Loucy (cell line): Measurements from ENCODE around the gene KLC4.

Experiments used
- H2AFZ ChIP-seq: fragments of 200-600 bp; sonication (generic); 2 replicates; pipeline ENCODE4 v1.6.0; 2016; ENCODE audit warnings: antibody characterized with exemption, mild to moderate bottlenecking, low read length, moderate library complexity
- H3F3A ChIP-seq: fragments of 200-600 bp; 2 replicates; pipeline ENCODE4 v1.6.0; 2016; ENCODE audit warnings: antibody characterized with exemption, low read depth, mild to moderate bottlenecking
- H3K27me3 ChIP-seq: fragments of 200-600 bp; sonication (generic); 2 replicates; pipeline ENCODE4 v1.6.1; 2014; ENCODE audit warnings: low read length, mild to moderate bottlenecking; ENCODE audit not compliant: insufficient read depth, poor library complexity, severe bottlenecking
- H3K36me3 ChIP-seq: fragments of 200-600 bp; sonication (generic); 2 replicates; pipeline ENCODE4 v1.6.1; 2016; ENCODE audit warnings: low read length; ENCODE audit not compliant: insufficient read depth
- H3K4me1 ChIP-seq: fragments of 200-600 bp; sonication (generic); 2 replicates; pipeline ENCODE4 v1.5.1; 2014; ENCODE audit warnings: low read length, mild to moderate bottlenecking; ENCODE audit not compliant: insufficient read depth, poor library complexity, severe bottlenecking
- H3K4me2 ChIP-seq: fragments of 200-600 bp; sonication (generic); 2 replicates; pipeline ENCODE4 v1.6.0; 2014; ENCODE audit warnings: antibody characterized with exemption, low read length, low read depth, mild to moderate bottlenecking; ENCODE audit not compliant: poor library complexity, severe bottlenecking
- H3K4me3 ChIP-seq: fragments of 200-600 bp; sonication (generic); 2 replicates; pipeline ENCODE4 v1.5.1; 2014; ENCODE audit warnings: low read length, mild to moderate bottlenecking, mixed read lengths; ENCODE audit not compliant: poor library complexity, severe bottlenecking
- H3K79me2 ChIP-seq: fragments of 200-600 bp; sonication (generic); 2 replicates; pipeline ENCODE4 v1.6.1; 2014; ENCODE audit warnings: low read length; ENCODE audit not compliant: insufficient read depth
- H3K9ac ChIP-seq: fragments of 200-600 bp; sonication (generic); 2 replicates; pipeline ENCODE4 v1.6.0; 2014; ENCODE audit warnings: mild to moderate bottlenecking, low read depth, low read length, moderate library complexity; ENCODE audit not compliant: poor library complexity, severe bottlenecking
- H3K9me2 ChIP-seq: fragments of 200-600 bp; sonication (generic); replicated peaks from 2 replicates; pipeline ENCODE4 v1.6.1; 2016; ENCODE audit warnings: low read depth, low read length, mixed read lengths
- H3K9me3 ChIP-seq: fragments of 200-600 bp; sonication (generic); 2 replicates; pipeline ENCODE4 v1.6.1; 2014; ENCODE audit warnings: mild to moderate bottlenecking, antibody characterized with exemption, low read length, low read depth; ENCODE audit not compliant: insufficient read depth
- H4K20me1 ChIP-seq: fragments of 200-600 bp; sonication (generic); 2 replicates; pipeline ENCODE4 v1.6.0; 2014; ENCODE audit warnings: antibody characterized with exemption, low read length, mild to moderate bottlenecking; ENCODE audit not compliant: insufficient read depth, poor library complexity, severe bottlenecking
- CTCF ChIP-seq: fragments of 200-600 bp; sonication (generic); conservative IDR thresholded peaks from 2 replicates; pipeline ENCODE4 v1.5.1; 2014; ENCODE audit warnings: mild to moderate bottlenecking, antibody characterized with exemption, low read length
- EZH2phosphoT487 ChIP-seq: fragments of 200-600 bp; IDR thresholded peaks from 2 replicates; pipeline ENCODE4 v1.6.1; 2018; ENCODE audit warnings: antibody characterized with exemption, mild to moderate bottlenecking, moderate library complexity, borderline replicate concordance

The KLC4 gene

GRCh38 chr6:43095939-43096338, 36.5 kb downstream of the KLC4 start:
- no peak overlapping the region for H2AFZ ChIP-seq
- H3K9me3 ChIP-seq = no peaks in the 10 kb centered on the region
- no peak overlapping the region for H3K4me2 ChIP-seq
- TF ChIP-seq CTCF = no peak
- no peak for TF ChIP-seq EZH2phosphoT487
- H3K27me3 ChIP-seq = no peaks in the 10 kb centered on the region
- H4K20me1 ChIP-seq = peaks cover 6% of the 10 kb centered on the region
- H3K4me1 ChIP-seq = peaks cover 21% of the 10 kb centered on the region
- no peak overlapping the region for H3K4me3 ChIP-seq
- H3K36me3 ChIP-seq = no peaks in the 10 kb centered on the region
- H3K79me2 ChIP-seq = peaks cover 70% of the 10 kb centered on the region
- no peaks in the 10 kb centered on the region for H3F3A ChIP-seq
- H3K9ac ChIP-seq = no peak overlapping the region
- H3K9me2 ChIP-seq = no peaks in the 10 kb centered on the region

GRCh38 chr6:43096451-43097097, 37.1 kb downstream of the KLC4 start:
- Histone ChIP-seq H3K4me3 (no peak overlapping the region), H3K9me3 (no peaks in the 10 kb centered on the region), H3K36me3 (no peaks in the 10 kb centered on the region), H3K9ac (no peak overlapping the region), H3F3A (no peaks in the 10 kb centered on the region), H3K9me2 (no peaks in the 10 kb centered on the region), H3K4me2 (no peak overlapping the region), H2AFZ (no peak overlapping the region), H3K79me2 (peaks cover 65% of the 10 kb centered on the region), H4K20me1 (peaks cover 6% of the 10 kb centered on the region), H3K27me3 (no peaks in the 10 kb centered on the region), H3K4me1 (peaks cover 21% of the 10 kb centered on the region)
- TF ChIP-seq EZH2phosphoT487 (no peak), CTCF (no peak)

GRCh38 chr6:43097098-43097489, 37.7 kb downstream of the KLC4 start:
- Histone ChIP-seq H3K9me3 (no peaks in the 10 kb centered on the region), H3K36me3 (no peaks in the 10 kb centered on the region), H3F3A (no peaks in the 10 kb centered on the region), H3K4me1 (peaks cover 21% of the 10 kb centered on the region), H3K27me3 (no peaks in the 10 kb centered on the region), H2AFZ (no peak overlapping the region), H4K20me1 (peaks cover 6% of the 10 kb centered on the region), H3K4me3 (no peak overlapping the region), H3K9ac (no peak overlapping the region), H3K79me2 (peaks cover 64% of the 10 kb centered on the region), H3K4me2 (no peak overlapping the region), H3K9me2 (no peaks in the 10 kb centered on the region)
- no peak for TF ChIP-seq EZH2phosphoT487
- no peak for TF ChIP-seq CTCF
